Tibial nerve (tissue), 4 donors: Measurements from ENCODE around the gene TJP1. TPM values are rescaled to one million over a fixed set of nuclear protein-coding genes. Genes with fewer than 3 reads are reported as not detected.
"Not testable (repeated sequence)": the region's sequence is repeated elsewhere in the genome, so short reads cannot be mapped to it uniquely, and the experiment has no call there.

ENCODE experiments used
- DNase-seq, 2 donors: peaks; one replicate each; pipeline ENCODE4 v3.0.0-alpha.2; 2019; ENCODE audit warnings: low spot score in 2 of 2
- H3K27ac ChIP-seq, 4 donors: fragments of 200-600 bp; sonication (generic) in 3 of 4; one replicate each; pipeline ENCODE4 v1.5.1; 2017 to 2019; ENCODE audit warnings: mild to moderate bottlenecking in 1 of 4
- H3K27me3 ChIP-seq, 2 donors: fragments of 200-600 bp; sonication (generic) in 1 of 2; one replicate each; pipeline versions ENCODE4 v1.5.1 to v1.6.0; 2017 to 2019
- H3K36me3 ChIP-seq, 3 donors: fragments of 200-600 bp; sonication (generic); one replicate each; pipeline ENCODE4 v1.5.1; 2018 to 2019
- H3K4me1 ChIP-seq, 4 donors: fragments of 200-600 bp; sonication (generic) in 3 of 4; one replicate each; pipeline ENCODE4 v1.5.1; 2017 to 2019
- H3K4me3 ChIP-seq, 4 donors: fragments of 200-600 bp; sonication (generic) in 3 of 4; one replicate each; pipeline ENCODE4 v1.5.1; 2017 to 2019; ENCODE audit warnings: mild to moderate bottlenecking in 1 of 4, moderate library complexity in 1 of 4
- H3K9me3 ChIP-seq, 4 donors: fragments of 200-600 bp; sonication (generic) in 3 of 4; one replicate each; pipeline ENCODE4 v1.5.1; 2017 to 2019
- CTCF ChIP-seq, 5 experiments: fragments of 200-600 bp in 3 of 5; fragments of 450-650 bp in 2 of 5; sonication (generic) in 3 of 5; IDR thresholded peaks; one replicate each; pipeline ENCODE4 v1.5.1; 2016 to 2019; ENCODE audit warnings: antibody characterized with exemption in 5 of 5, mild to moderate bottlenecking in 3 of 5, moderate library complexity in 2 of 5
- EP300 ChIP-seq, 2 donors: sonication (generic); formaldehyde crosslinking; IDR thresholded peaks; one replicate each; pipeline ENCODE4 v1.6.1; 2017; ENCODE audit warnings: antibody characterized with exemption in 2 of 2, mild to moderate bottlenecking in 1 of 2
- POLR2A ChIP-seq, 2 donors: fragments of 450-650 bp; IDR thresholded peaks; one replicate each; pipeline ENCODE4 v1.6.1; 2017; ENCODE audit warnings: antibody characterized with exemption in 2 of 2, mild to moderate bottlenecking in 2 of 2, moderate library complexity in 2 of 2
- WGBS, 2 donors: methylation state at CpG; one replicate each; pipeline ENCODE4 v1.1.5; 2018; 5-methylcytosine and 5-hydroxymethylcytosine counted together
- total RNA-seq, 4 donors: library from RNA; depleted of rRNA; stranded (reverse); fragments of >200 nt; gene quantifications; one replicate each; pipeline ENCODE4 v1.1.0, GENCODE V29; 2016

Gene TJP1
- total RNA-seq, 4 donors from 2014 or later: 163 to 416 (median 403) TPM

GRCh38 chr15:29734917-29735572, 87.2 kb downstream of the TJP1 start:
- Histone ChIP-seq H3K4me3 (no peak overlapping the region), H3K4me1 (peaks cover 0 to 7% (median 0%) of the 10 kb centered on the region in 4 donors), H3K9me3 (no peaks in the 10 kb centered on the region), H3K36me3 (peaks cover 0 to 91% (median 2%) of the 10 kb centered on the region in 3 donors), H3K27ac (no peak overlapping the region), H3K27me3 (no peaks in the 10 kb centered on the region)
- WGBS, 2 donors: 81 to 86% methylated on average over 5 of the region's 5 CpGs
- no peak for DNase-seq
- TF ChIP-seq EP300 (IDR thresholded peaks at IDR 0.05) (no peak), POLR2A (IDR thresholded peaks at IDR 0.05) (no peak), CTCF (IDR thresholded peaks at IDR 0.05) (no peak)

- Histone ChIP-seq H3K4me1 (peaks cover 0 to 4% (median 0%) of the 10 kb centered on the region in 4 donors), H3K36me3 (peaks cover 0 to 94% (median 2%) of the 10 kb centered on the region in 3 donors), H3K9me3 (no peaks in the 10 kb centered on the region), H3K27ac (no peak overlapping the region), H3K27me3 (no peaks in the 10 kb centered on the region), H3K4me3 (no peak overlapping the region)
- 82 to 91% methylated on average over 3 of the region's 3 CpGs for WGBS, 2 donors
- no peak for DNase-seq
- TF ChIP-seq CTCF (IDR thresholded peaks at IDR 0.05): no peak
- TF ChIP-seq EP300 (IDR thresholded peaks at IDR 0.05): no peak
- no peak for TF ChIP-seq POLR2A (IDR thresholded peaks at IDR 0.05)
Measured at GRCh38 chr15:29731865-29732264, 90.4 kb downstream of the TJP1 start.

- H3K9me3 ChIP-seq, H3K27me3 ChIP-seq, H3K4me3 ChIP-seq, H3K27ac ChIP-seq, H3K4me1 ChIP-seq, DNase-seq: not testable (repeated sequence)
- H3K36me3 ChIP-seq: peaks cover 0 to 94% (median 2%) of the 10 kb centered on the region in 3 donors
- WGBS, 2 donors: 95% methylated on average over 15 of the region's 15 CpGs
Measured at GRCh38 chr15:29730471-29730870, 91.8 kb downstream of the TJP1 start.

- no peak for DNase-seq
- Histone ChIP-seq H3K9me3 (no peaks in the 10 kb centered on the region), H3K36me3 (peaks cover 2 to 95% (median 7%) of the 10 kb centered on the region in 3 donors), H3K27ac (no peak overlapping the region), H3K27me3 (no peaks in the 10 kb centered on the region), H3K4me3 (no peak overlapping the region), H3K4me1 (no peaks in the 10 kb centered on the region)
- 58 to 62% methylated on average over 2 of the region's 2 CpGs for WGBS, 2 donors
- TF ChIP-seq POLR2A (IDR thresholded peaks at IDR 0.05) (no peak), EP300 (IDR thresholded peaks at IDR 0.05) (no peak), CTCF (IDR thresholded peaks at IDR 0.05) (no peak)
Measured at GRCh38 chr15:29728418-29728817, 93.8 kb downstream of the TJP1 start.

GRCh38 chr15:29727871-29728270, 94.4 kb downstream of the TJP1 start:
- H3K27ac ChIP-seq: no peak overlapping the region
- no peaks in the 10 kb centered on the region for H3K4me1 ChIP-seq
- WGBS, 2 donors: 74 to 77% methylated on average over 5 of the region's 5 CpGs
- no peak overlapping the region for H3K4me3 ChIP-seq
- peaks cover 0 to 2% (median 0%) of the 10 kb centered on the region in 4 donors for H3K9me3 ChIP-seq
- no peaks in the 10 kb centered on the region for H3K27me3 ChIP-seq
- peaks cover 2 to 95% (median 7%) of the 10 kb centered on the region in 3 donors for H3K36me3 ChIP-seq
- TF ChIP-seq POLR2A (IDR thresholded peaks at IDR 0.05) (no peak), EP300 (IDR thresholded peaks at IDR 0.05) (no peak), CTCF (IDR thresholded peaks at IDR 0.05) (no peak)
- no peak for DNase-seq
